Panc1 (cell line): ENCODE results near the gene TRIM44. TPM values are rescaled to one million over a fixed set of nuclear protein-coding genes. Genes with fewer than 3 reads are reported as not detected.

Experiments used
- ATAC-seq: fragments of 200-7000 bp; cut with Tn5 transposase; 2 replicates; pipeline ENCODE4 v1.9.1; 2020; ENCODE audit warnings: mild to moderate bottlenecking, moderate library complexity
- BruUV-seq: library from RNA; stranded (reverse); fragments of 400-500 nt; replicated peaks from 2 replicates; lab custom pipeline; 2021; lab: Mats Ljungman, UMichigan
- CTCF ChIA-PET: fragments of 300-600 bp; sonication (Branson Sonifier 250); formaldehyde crosslinking; loops from one replicate; lab custom pipeline; 2022; ENCODE audit warnings: antibody characterized with exemption; lab: Charles Lee
- POLR2A ChIA-PET: fragments of 300-600 bp; sonication (Branson Sonifier 250); formaldehyde crosslinking; loops from one replicate; lab custom pipeline; 2022; ENCODE audit warnings: antibody characterized with exemption; lab: Charles Lee
- DNase-seq: peaks from one replicate; pipeline ENCODE4 v3.0.0-alpha.2; 2010; ENCODE audit warnings: low read depth, low spot score
- H3K27ac ChIP-seq: 2 replicates; pipeline ENCODE4 v1.5.1; 2011; ENCODE audit warnings: mild to moderate bottlenecking, low read length, inconsistent platforms
- H3K27me3 ChIP-seq: fragments of 200-500 bp; sonication (Bioruptor generic); 2 replicates; pipeline ENCODE4 v1.6.0; 2014; ENCODE audit warnings: low read length, inconsistent platforms; ENCODE audit not compliant: control insufficient read depth, insufficient read depth
- H3K36me3 ChIP-seq: fragments of 200-500 bp; sonication (Bioruptor generic); 2 replicates; pipeline ENCODE4 v1.5.1; 2014; ENCODE audit warnings: inconsistent platforms, mild to moderate bottlenecking, low read length, moderate library complexity; ENCODE audit not compliant: control insufficient read depth, insufficient read depth
- H3K4me1 ChIP-seq: 2 replicates; pipeline ENCODE4 v1.5.1; 2011; ENCODE audit warnings: inconsistent platforms, mild to moderate bottlenecking, low read length, moderate library complexity; ENCODE audit not compliant: control insufficient read depth, insufficient read depth
- H3K4me3 ChIP-seq, 2 experiments: 2 replicates each; pipeline ENCODE4 v1.5.1; 2011 to 2012; ENCODE audit warnings: low read depth in 2 of 2, low read length in 2 of 2, mild to moderate bottlenecking in 2 of 2, inconsistent platforms in 1 of 2, moderate library complexity in 1 of 2
- H3K9me3 ChIP-seq: fragments of 200-500 bp; sonication (Bioruptor generic); 2 replicates; pipeline ENCODE4 v1.5.1; 2014; ENCODE audit warnings: low read depth, mild to moderate bottlenecking, inconsistent platforms, low read length, moderate library complexity; ENCODE audit not compliant: control insufficient read depth, insufficient read depth
- POLR2AphosphoS5 ChIP-seq: IDR thresholded peaks from 2 replicates; pipeline ENCODE4 v1.6.1; 2012; ENCODE audit warnings: mild to moderate bottlenecking, low read depth, low read length, moderate library complexity
- SIN3A ChIP-seq: IDR thresholded peaks from 2 replicates; pipeline ENCODE4 v1.6.1; 2012; ENCODE audit warnings: low read depth, mild to moderate bottlenecking, low read length, moderate library complexity, borderline replicate concordance; ENCODE audit not compliant: insufficient read depth
- TCF7L2 ChIP-seq: IDR thresholded peaks from 2 replicates; pipeline ENCODE4 v1.6.1; 2011; ENCODE audit warnings: mild to moderate bottlenecking, low read depth, low read length, inconsistent platforms
- in situ Hi-C: cut with HindIII; loops from 2 replicates; pipeline ENCODE4 v1.10.0; 2016; ENCODE audit warnings: low sequenced_read_pairs, low pct_unique_long_range_greater_than_20kb
- intact Hi-C: fragments of 100-400 bp; cut with micrococcal nuclease; formaldehyde crosslinking; loops from one replicate; pipeline ENCODE4 v1.10.0; 2022; ENCODE audit not compliant: unreplicated experiment
- total RNA-seq: library from RNA; stranded (reverse); gene quantifications from one replicate; pipeline ENCODE4 v1.2.1, GENCODE V29; 2021; ENCODE audit not compliant: unreplicated experiment
- TF ChIP-seq, protein P1 (sequence below): fragments of 450-650 bp; IDR thresholded peaks from 2 replicates; pipeline ENCODE4 v1.5.1; 2017; ENCODE audit warnings: mild to moderate bottlenecking
- TF ChIP-seq, protein P2 (sequence below), 2 experiments: IDR thresholded peaks; 2 replicates each; pipeline ENCODE4 v1.6.1; 2011 to 2012; ENCODE audit warnings: low read depth in 2 of 2, control low read depth in 1 of 2, low read length in 1 of 2, mild to moderate bottlenecking in 1 of 2, moderate library complexity in 1 of 2; ENCODE audit not compliant: insufficient read depth in 1 of 2

The TRIM44 gene
- total RNA-seq, 1 experiment from 2014 or later, result 80.3 TPM

DNA sequence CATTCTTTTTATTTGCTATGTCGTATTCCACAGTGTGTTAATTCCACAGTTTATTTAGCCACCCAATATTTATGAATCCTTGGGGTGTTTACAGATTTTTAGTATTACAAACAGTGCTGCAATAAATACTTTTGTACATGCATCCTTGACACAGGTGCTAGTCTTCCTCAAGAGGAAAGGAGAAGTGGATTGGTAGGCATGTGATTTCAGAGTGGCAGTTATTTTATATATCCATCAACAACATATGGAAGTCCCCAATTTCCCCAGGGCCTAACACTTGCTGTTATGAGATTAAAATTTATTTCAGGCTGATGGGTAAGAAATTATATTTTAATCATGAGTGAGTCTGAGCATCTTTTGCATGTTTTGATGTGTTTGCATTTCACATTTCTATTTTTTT lies 17.9 kb downstream of the TRIM44 start:
- no peaks in the 10 kb centered on the region for H3K27me3 ChIP-seq
- H3K9me3 ChIP-seq, result no peaks in the 10 kb centered on the region
- POLR2A ChIA-PET, result no interaction called here
- in situ Hi-C loops (no loop called here), intact Hi-C loops (no loop called here)
- ATAC-seq (no peak), DNase-seq (no peak)
- no peaks in the 10 kb centered on the region for H3K36me3 ChIP-seq
- H3K4me3 ChIP-seq, result no peak overlapping the region
- peaks cover 8% of the 10 kb centered on the region; the same call in 1 of the 2 replicates for H3K4me1 ChIP-seq
- TF ChIP-seq POLR2AphosphoS5 (no peak), SIN3A (no peak), TCF7L2 (no peak)
- TF ChIP-seq, protein P1, sequence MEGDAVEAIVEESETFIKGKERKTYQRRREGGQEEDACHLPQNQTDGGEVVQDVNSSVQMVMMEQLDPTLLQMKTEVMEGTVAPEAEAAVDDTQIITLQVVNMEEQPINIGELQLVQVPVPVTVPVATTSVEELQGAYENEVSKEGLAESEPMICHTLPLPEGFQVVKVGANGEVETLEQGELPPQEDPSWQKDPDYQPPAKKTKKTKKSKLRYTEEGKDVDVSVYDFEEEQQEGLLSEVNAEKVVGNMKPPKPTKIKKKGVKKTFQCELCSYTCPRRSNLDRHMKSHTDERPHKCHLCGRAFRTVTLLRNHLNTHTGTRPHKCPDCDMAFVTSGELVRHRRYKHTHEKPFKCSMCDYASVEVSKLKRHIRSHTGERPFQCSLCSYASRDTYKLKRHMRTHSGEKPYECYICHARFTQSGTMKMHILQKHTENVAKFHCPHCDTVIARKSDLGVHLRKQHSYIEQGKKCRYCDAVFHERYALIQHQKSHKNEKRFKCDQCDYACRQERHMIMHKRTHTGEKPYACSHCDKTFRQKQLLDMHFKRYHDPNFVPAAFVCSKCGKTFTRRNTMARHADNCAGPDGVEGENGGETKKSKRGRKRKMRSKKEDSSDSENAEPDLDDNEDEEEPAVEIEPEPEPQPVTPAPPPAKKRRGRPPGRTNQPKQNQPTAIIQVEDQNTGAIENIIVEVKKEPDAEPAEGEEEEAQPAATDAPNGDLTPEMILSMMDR, result no peak
- TF ChIP-seq, protein P2, sequence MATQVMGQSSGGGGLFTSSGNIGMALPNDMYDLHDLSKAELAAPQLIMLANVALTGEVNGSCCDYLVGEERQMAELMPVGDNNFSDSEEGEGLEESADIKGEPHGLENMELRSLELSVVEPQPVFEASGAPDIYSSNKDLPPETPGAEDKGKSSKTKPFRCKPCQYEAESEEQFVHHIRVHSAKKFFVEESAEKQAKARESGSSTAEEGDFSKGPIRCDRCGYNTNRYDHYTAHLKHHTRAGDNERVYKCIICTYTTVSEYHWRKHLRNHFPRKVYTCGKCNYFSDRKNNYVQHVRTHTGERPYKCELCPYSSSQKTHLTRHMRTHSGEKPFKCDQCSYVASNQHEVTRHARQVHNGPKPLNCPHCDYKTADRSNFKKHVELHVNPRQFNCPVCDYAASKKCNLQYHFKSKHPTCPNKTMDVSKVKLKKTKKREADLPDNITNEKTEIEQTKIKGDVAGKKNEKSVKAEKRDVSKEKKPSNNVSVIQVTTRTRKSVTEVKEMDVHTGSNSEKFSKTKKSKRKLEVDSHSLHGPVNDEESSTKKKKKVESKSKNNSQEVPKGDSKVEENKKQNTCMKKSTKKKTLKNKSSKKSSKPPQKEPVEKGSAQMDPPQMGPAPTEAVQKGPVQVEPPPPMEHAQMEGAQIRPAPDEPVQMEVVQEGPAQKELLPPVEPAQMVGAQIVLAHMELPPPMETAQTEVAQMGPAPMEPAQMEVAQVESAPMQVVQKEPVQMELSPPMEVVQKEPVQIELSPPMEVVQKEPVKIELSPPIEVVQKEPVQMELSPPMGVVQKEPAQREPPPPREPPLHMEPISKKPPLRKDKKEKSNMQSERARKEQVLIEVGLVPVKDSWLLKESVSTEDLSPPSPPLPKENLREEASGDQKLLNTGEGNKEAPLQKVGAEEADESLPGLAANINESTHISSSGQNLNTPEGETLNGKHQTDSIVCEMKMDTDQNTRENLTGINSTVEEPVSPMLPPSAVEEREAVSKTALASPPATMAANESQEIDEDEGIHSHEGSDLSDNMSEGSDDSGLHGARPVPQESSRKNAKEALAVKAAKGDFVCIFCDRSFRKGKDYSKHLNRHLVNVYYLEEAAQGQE (IDR thresholded peaks at IDR 0.05; ENCODE audit: insufficient read depth in 1 of 2, low read depth in 2 of 2, low read length in 1 of 2), result no peak
- CTCF ChIA-PET, result no interaction called here
- BruUV-seq, result no TSS peak
- no peak overlapping the region for H3K27ac ChIP-seq

DNA sequence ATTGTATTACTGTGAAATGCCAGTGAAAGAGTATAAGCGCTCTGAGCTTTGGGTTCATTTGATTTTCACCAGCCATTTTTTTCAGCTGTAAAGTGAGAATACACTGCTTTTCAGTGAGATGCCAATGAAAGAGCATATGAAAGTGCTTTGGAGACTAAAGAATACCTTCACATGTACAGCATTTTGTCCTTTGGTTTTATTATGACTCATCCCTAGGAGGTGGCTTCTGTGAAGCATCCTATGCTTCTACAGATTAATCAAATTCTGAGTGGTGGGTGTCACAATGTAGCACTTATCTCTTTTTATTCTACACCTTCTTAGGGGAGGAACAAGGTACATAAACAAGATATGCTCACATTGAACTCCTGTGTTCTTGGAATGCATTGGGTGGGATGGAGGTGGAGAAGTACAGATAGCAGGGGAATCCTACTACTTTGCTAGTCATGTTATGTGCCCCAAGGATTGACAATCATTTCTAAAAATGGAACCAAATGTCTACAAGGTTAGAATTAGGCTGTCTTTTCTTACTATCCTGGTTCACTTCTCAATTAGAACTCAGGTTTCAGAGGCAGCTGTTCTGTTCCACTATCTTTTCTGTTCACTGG lies 18.7 kb downstream of the TRIM44 start:
- intact Hi-C loops (no loop called here), in situ Hi-C loops (no loop called here)
- no peaks in the 10 kb centered on the region for H3K9me3 ChIP-seq
- H3K27ac ChIP-seq, result no peak overlapping the region
- TF ChIP-seq, protein P2 (IDR thresholded peaks at IDR 0.05; ENCODE audit: insufficient read depth in 1 of 2, low read depth in 2 of 2, low read length in 1 of 2), result no peak
- TF ChIP-seq POLR2AphosphoS5, result no peak
- no peak for TF ChIP-seq TCF7L2
- TF ChIP-seq, protein P1, result no peak
- TF ChIP-seq SIN3A, result no peak
- ChIA-PET POLR2A (no interaction called here), CTCF (no interaction called here)
- no peaks in the 10 kb centered on the region for H3K27me3 ChIP-seq
- no TSS peak for BruUV-seq
- H3K4me3 ChIP-seq, result no peak overlapping the region
- ATAC-seq (no peak), DNase-seq (no peak)
- no peaks in the 10 kb centered on the region for H3K36me3 ChIP-seq
- peaks cover 3% of the 10 kb centered on the region; the same call in 1 of the 2 replicates for H3K4me1 ChIP-seq
